Measurements from ENCODE around the gene SLC38A1.
A peak's percentile ranks its signal among the peaks of the same experiment; 100 is the strongest.

DNA sequence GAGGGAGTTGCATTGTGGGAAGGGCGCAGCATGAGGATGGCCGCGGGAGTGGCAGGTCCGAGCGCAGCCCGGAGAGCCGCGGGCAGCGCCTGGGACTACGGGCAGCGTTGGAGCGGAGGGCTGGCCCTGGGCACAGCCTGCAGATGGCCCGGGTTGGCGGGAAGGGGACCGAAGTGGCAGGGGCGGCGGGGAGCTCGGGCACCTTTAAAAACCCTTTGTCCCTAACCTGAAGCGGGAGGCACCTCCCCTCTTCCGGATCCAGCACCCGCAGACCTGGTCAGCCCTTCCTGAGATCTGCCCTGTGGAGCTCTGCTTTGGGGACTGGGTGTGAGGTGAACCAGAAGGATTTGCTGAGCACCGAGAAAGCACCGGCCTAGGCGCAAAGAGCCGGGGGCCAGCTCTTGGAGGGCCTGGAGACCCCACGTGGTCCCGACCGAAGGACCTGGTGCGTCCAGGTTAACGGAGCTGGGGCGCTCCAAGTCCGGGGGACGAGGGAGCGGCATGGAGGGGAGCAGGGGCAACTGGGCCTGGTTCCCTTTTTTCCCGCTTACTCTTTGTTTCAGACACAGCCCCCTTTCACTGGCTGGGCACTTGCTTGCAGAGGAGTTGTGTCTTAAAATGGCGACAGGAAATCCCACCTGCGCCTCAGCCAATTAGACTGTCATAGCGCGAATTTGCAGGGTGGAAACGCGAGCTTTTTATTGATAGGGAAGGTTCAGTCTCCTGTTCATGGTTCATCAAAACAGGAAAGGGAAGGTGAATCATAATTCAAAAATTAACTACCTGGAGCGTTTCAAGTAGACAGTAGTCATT lies 792 bp upstream of the SLC38A1 start:
- TF ChIP-seq PAX5 (IDR thresholded peaks at IDR 0.05; ENCODE audit: insufficient read depth, low read length, severe bottlenecking) (no peak), POLR2A (IDR thresholded peaks at IDR 0.05; ENCODE audit: low read depth, low read length) (peak; percentile 66; the same call in 1 of the 2 replicates)
